HCT116 (cell line): ENCODE data around the gene CASK. TPM values are rescaled to one million over a fixed set of nuclear protein-coding genes. Genes with fewer than 3 reads are reported as not detected.

ENCODE experiments used
- ATAC-seq: fragments of 200-7000 bp; cut with Tn5 transposase; 2 replicates; pipeline ENCODE4 v1.9.1; 2020; ENCODE audit warnings: mild to moderate bottlenecking, moderate library complexity
- BruUV-seq: library from RNA; stranded (reverse); fragments of 400-500 nt; replicated peaks from 2 replicates; lab custom pipeline; 2021; lab: Mats Ljungman, UMichigan
- CTCF ChIA-PET: fragments of 300-600 bp; sonication (Branson Sonifier 250); formaldehyde crosslinking; loops from one replicate; lab custom pipeline; 2021; ENCODE audit warnings: antibody characterized with exemption; lab: Charles Lee
- POLR2A ChIA-PET: fragments of 300-600, 350-600 bp; sonication (Branson Sonifier 250); formaldehyde crosslinking; loops from one replicate; lab custom pipeline; 2021; ENCODE audit warnings: antibody characterized with exemption; lab: Charles Lee
- RAD21 ChIA-PET, 2 experiments: fragments of 300-600 bp; sonication (Branson Sonifier 250); formaldehyde crosslinking; loops; one replicate each; lab custom pipeline; 2023; ENCODE audit warnings: low total read pairs in 2 of 2; ENCODE audit not compliant: uncharacterized antibody in 2 of 2, unreplicated experiment in 2 of 2, low non-redundant PET in 1 of 2; lab: Charles Lee
- DNase-seq: peaks from one replicate; pipeline ENCODE4 v3.0.0-alpha.2; 2010; ENCODE audit warnings: low read depth, low spot score
- H2AFZ ChIP-seq: fragments of 200-600 bp; shearing (Covaris generic), sonication (generic); 2 replicates; pipeline ENCODE4 v1.6.1; 2017; ENCODE audit warnings: low read depth, mixed run types, mixed read lengths, antibody characterized with exemption, low read length; ENCODE audit not compliant: poor library complexity, severe bottlenecking
- H3K27ac ChIP-seq: 2 replicates; pipeline ENCODE4 v1.5.1; 2012; ENCODE audit warnings: low read depth, low read length
- H3K27me3 ChIP-seq: fragments of 200-600 bp; sonication (generic); 2 replicates; pipeline ENCODE4 v1.6.1; 2016; ENCODE audit warnings: mixed run types, low read length, mixed read lengths; ENCODE audit not compliant: insufficient read depth
- H3K36me3 ChIP-seq, 2 experiments: fragments of 200-500 bp in 1 of 2; fragments of 200-600 bp in 1 of 2; sonication (Bioruptor generic) in 1 of 2; sonication (generic) in 1 of 2; 2 replicates each; pipeline versions ENCODE4 v1.5.1 to v1.6.1; 2014 to 2016; ENCODE audit warnings: low read length in 2 of 2, inconsistent platforms in 1 of 2, mixed read lengths in 1 of 2, mixed run types in 1 of 2; ENCODE audit not compliant: insufficient read depth in 2 of 2, control insufficient read depth in 1 of 2
- H3K4me1 ChIP-seq, 2 experiments: fragments of 200-600 bp in 1 of 2; sonication (generic) in 1 of 2; 2 replicates each; pipeline versions ENCODE4 v1.5.1 to v1.6.1; 2012 to 2017; ENCODE audit warnings: low read length in 2 of 2, inconsistent platforms in 1 of 2, mild to moderate bottlenecking in 1 of 2, mixed read lengths in 1 of 2, mixed run types in 1 of 2, moderate library complexity in 1 of 2; ENCODE audit not compliant: insufficient read depth in 2 of 2, control insufficient read depth in 1 of 2
- H3K4me2 ChIP-seq: fragments of 200-600 bp; sonication (generic); 2 replicates; pipeline ENCODE4 v1.6.1; 2017; ENCODE audit warnings: mixed run types, low read length, mixed read lengths
- H3K4me3 ChIP-seq, 2 experiments: fragments of 200-600 bp in 1 of 2; sonication (generic) in 1 of 2; replicated peaks in 1 of 2; 2 replicates each; pipeline ENCODE4 v1.5.1; 2011 to 2016; ENCODE audit warnings: low read length in 2 of 2, control low read depth in 1 of 2, low read depth in 1 of 2, mild to moderate bottlenecking in 1 of 2, mixed read lengths in 1 of 2, mixed run types in 1 of 2
- H3K79me2 ChIP-seq: fragments of 200-600 bp; sonication (generic); 2 replicates; pipeline ENCODE4 v1.6.1; 2017; ENCODE audit warnings: mild to moderate bottlenecking, mixed run types, low read length, moderate library complexity, mixed read lengths; ENCODE audit not compliant: insufficient read depth
- H3K9ac ChIP-seq: fragments of 200-600 bp; sonication (generic); 2 replicates; pipeline ENCODE4 v1.6.1; 2016; ENCODE audit warnings: low read length, mixed read lengths
- H3K9me2 ChIP-seq: fragments of 200-600 bp; sonication (generic), shearing (Covaris generic); 2 replicates; pipeline ENCODE4 v1.6.1; 2017; ENCODE audit warnings: mixed run types, mild to moderate bottlenecking, moderate library complexity; ENCODE audit not compliant: insufficient read depth
- H3K9me3 ChIP-seq, 2 experiments: fragments of 200-500 bp in 1 of 2; fragments of 200-600 bp in 1 of 2; sonication (Bioruptor generic) in 1 of 2; sonication (generic) in 1 of 2; 2 replicates each; pipeline ENCODE4 v1.6.1; 2014 to 2017; ENCODE audit warnings: low read length in 2 of 2, mixed read lengths in 2 of 2, inconsistent platforms in 1 of 2, low read depth in 1 of 2, mild to moderate bottlenecking in 1 of 2, mixed run types in 1 of 2, moderate library complexity in 1 of 2; ENCODE audit not compliant: control insufficient read depth in 1 of 2, insufficient read depth in 1 of 2
- H4K20me1 ChIP-seq: fragments of 200-600 bp; sonication (generic), shearing (Covaris generic); 2 replicates; pipeline ENCODE4 v1.6.1; 2017; ENCODE audit warnings: mixed run types, mild to moderate bottlenecking, moderate library complexity; ENCODE audit not compliant: insufficient read depth
- CBX3 ChIP-seq: IDR thresholded peaks from 2 replicates; pipeline ENCODE4 v1.6.1; 2012; ENCODE audit warnings: low read depth
- CEBPB ChIP-seq: IDR thresholded peaks from 2 replicates; pipeline ENCODE4 v1.6.1; 2012; ENCODE audit warnings: low read depth
- EGR1 ChIP-seq: IDR thresholded peaks from 2 replicates; pipeline ENCODE4 v1.6.1; 2012; ENCODE audit warnings: low read depth
- FOSL1 ChIP-seq: IDR thresholded peaks from 2 replicates; pipeline ENCODE4 v1.6.1; 2012; ENCODE audit warnings: low read depth
- JUND ChIP-seq: IDR thresholded peaks from 2 replicates; pipeline ENCODE4 v1.6.1; 2012
- POLR2A ChIP-seq: IDR thresholded peaks from 2 replicates; pipeline ENCODE4 v1.7.0; 2011; ENCODE audit warnings: borderline replicate concordance; ENCODE audit not compliant: insufficient read depth, insufficient read length; ENCODE audit errors: extremely low read depth
- RAD21 ChIP-seq: IDR thresholded peaks from 2 replicates; pipeline ENCODE4 v1.6.1; 2012; ENCODE audit warnings: low read depth, mild to moderate bottlenecking
- SIN3A ChIP-seq: IDR thresholded peaks from 2 replicates; pipeline ENCODE4 v1.6.1; 2012; ENCODE audit warnings: low read depth
- SRF ChIP-seq: IDR thresholded peaks from 2 replicates; pipeline ENCODE4 v1.6.1; 2012; ENCODE audit warnings: low read depth
- YY1 ChIP-seq: IDR thresholded peaks from 2 replicates; pipeline ENCODE4 v1.6.1; 2011; ENCODE audit warnings: low read length, low read depth, moderate library complexity, mild to moderate bottlenecking; ENCODE audit not compliant: insufficient replicate concordance; ENCODE audit errors: extremely low read depth
- ZBTB33 ChIP-seq: IDR thresholded peaks from 2 replicates; pipeline ENCODE4 v1.6.1; 2011; ENCODE audit warnings: mild to moderate bottlenecking, low read length, moderate library complexity; ENCODE audit not compliant: insufficient replicate concordance; ENCODE audit errors: extremely low read depth
- intact Hi-C: fragments of 100-400 bp; cut with micrococcal nuclease; formaldehyde crosslinking; loops from 2 replicates; pipeline ENCODE4 v1.10.0; 2022
- total RNA-seq: library from RNA; stranded (reverse); gene quantifications from one replicate; pipeline ENCODE4 v1.2.1, GENCODE V29; 2021; ENCODE audit not compliant: unreplicated experiment
- TF ChIP-seq, protein P1 (sequence below): IDR thresholded peaks from 2 replicates; pipeline ENCODE4 v1.6.1; 2012; ENCODE audit warnings: low read depth
- TF ChIP-seq, protein P2 (sequence below): IDR thresholded peaks from 2 replicates; pipeline ENCODE4 v1.6.1; 2012

Gene CASK
- total RNA-seq, 1 experiment from 2014 or later = 39.0 TPM

DNA sequence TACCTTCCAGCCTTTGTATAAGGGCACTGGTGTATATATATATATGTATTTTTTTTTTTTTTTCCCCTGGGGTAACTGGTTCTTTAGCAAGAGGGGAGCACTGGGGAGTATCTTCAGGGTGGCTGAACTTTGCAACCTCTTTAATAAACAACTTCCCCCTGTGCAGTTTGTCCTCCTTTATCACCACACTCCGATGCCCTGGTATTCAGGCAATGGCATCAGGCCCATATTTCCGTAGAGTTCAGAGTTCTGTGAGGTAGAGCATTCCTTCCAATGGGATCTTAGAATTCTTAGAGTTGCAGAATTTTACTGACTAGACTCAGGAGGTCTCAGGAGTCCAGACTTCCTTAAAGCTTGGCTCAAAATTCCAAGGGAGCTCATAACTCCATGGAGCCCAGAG lies 451.6 kb downstream of the CASK start:
- intact Hi-C loops = no loop called here
- no peak overlapping the region for H3K27ac ChIP-seq
- CTCF ChIA-PET = no interaction called here
- no peak overlapping the region for H2AFZ ChIP-seq
- H3K27me3 ChIP-seq = no peaks in the 10 kb centered on the region
- peak overlapping the region; percentile 39 for H3K4me2 ChIP-seq
- no peaks in the 10 kb centered on the region for H3K9me2 ChIP-seq
- peaks cover 3 to 19% of the 10 kb centered on the region in 2 experiments; a peak in 2 of 4 replicates for H3K4me1 ChIP-seq
- RAD21 ChIA-PET = no interaction called here
- H3K9me3 ChIP-seq = no peaks in the 10 kb centered on the region
- H3K36me3 ChIP-seq = no peaks in the 10 kb centered on the region
- DNase-seq = no peak
- no peak overlapping the region for H3K9ac ChIP-seq
- no peaks in the 10 kb centered on the region for H4K20me1 ChIP-seq
- TF ChIP-seq SRF (no peak), POLR2A (no peak), YY1 (no peak), JUND (no peak), EGR1 (no peak)
- TF ChIP-seq, protein P1, sequence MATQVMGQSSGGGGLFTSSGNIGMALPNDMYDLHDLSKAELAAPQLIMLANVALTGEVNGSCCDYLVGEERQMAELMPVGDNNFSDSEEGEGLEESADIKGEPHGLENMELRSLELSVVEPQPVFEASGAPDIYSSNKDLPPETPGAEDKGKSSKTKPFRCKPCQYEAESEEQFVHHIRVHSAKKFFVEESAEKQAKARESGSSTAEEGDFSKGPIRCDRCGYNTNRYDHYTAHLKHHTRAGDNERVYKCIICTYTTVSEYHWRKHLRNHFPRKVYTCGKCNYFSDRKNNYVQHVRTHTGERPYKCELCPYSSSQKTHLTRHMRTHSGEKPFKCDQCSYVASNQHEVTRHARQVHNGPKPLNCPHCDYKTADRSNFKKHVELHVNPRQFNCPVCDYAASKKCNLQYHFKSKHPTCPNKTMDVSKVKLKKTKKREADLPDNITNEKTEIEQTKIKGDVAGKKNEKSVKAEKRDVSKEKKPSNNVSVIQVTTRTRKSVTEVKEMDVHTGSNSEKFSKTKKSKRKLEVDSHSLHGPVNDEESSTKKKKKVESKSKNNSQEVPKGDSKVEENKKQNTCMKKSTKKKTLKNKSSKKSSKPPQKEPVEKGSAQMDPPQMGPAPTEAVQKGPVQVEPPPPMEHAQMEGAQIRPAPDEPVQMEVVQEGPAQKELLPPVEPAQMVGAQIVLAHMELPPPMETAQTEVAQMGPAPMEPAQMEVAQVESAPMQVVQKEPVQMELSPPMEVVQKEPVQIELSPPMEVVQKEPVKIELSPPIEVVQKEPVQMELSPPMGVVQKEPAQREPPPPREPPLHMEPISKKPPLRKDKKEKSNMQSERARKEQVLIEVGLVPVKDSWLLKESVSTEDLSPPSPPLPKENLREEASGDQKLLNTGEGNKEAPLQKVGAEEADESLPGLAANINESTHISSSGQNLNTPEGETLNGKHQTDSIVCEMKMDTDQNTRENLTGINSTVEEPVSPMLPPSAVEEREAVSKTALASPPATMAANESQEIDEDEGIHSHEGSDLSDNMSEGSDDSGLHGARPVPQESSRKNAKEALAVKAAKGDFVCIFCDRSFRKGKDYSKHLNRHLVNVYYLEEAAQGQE = no peak
- TF ChIP-seq, protein P2, sequence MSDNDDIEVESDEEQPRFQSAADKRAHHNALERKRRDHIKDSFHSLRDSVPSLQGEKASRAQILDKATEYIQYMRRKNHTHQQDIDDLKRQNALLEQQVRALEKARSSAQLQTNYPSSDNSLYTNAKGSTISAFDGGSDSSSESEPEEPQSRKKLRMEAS = no peak
- TF ChIP-seq, all 23 proteins: peak for 0
- POLR2A ChIA-PET = no interaction called here
- no peak overlapping the region for H3K4me3 ChIP-seq
- no peak for ATAC-seq
- no TSS peak for BruUV-seq
- H3K79me2 ChIP-seq = no peaks in the 10 kb centered on the region

GRCh38 chrX:41470706-41471105 lies 452.6 kb downstream of the CASK start:
- no peak for TF ChIP-seq SIN3A
- TF ChIP-seq FOSL1 = no peak
- no peak for TF ChIP-seq EGR1
- no peak for TF ChIP-seq JUND
- no peak for TF ChIP-seq CBX3
- no peak for TF ChIP-seq ZBTB33
- TF ChIP-seq CEBPB = no peak
- no peak for TF ChIP-seq RAD21
- POLR2A ChIA-PET = no interaction called here
- Histone ChIP-seq H3K4me2 (no peak overlapping the region), H3K9me2 (no peaks in the 10 kb centered on the region), H3K9me3 (no peaks in the 10 kb centered on the region), H3K36me3 (no peaks in the 10 kb centered on the region), H4K20me1 (no peaks in the 10 kb centered on the region), H3K79me2 (no peaks in the 10 kb centered on the region), H3K4me1 (peaks cover 3 to 19% of the 10 kb centered on the region in 2 experiments; a peak in 2 of 4 replicates), H2AFZ (no peak overlapping the region), H3K27me3 (no peaks in the 10 kb centered on the region), H3K27ac (no peak overlapping the region), H3K4me3 (no peak overlapping the region), H3K9ac (no peak overlapping the region)
- ATAC-seq (no peak), DNase-seq (no peak)
- BruUV-seq = no TSS peak
- CTCF ChIA-PET = interaction anchor here (0.7 kb wide), 1 partner anchor 10 kb away, joined by 3 read pairs; no protein-coding TSS in a partner anchor
- RAD21 ChIA-PET = no interaction called here
- intact Hi-C loops = no loop called here
